Osteoblast (primary cell): ENCODE results near the gene PTX3. TPM values are rescaled to one million over a fixed set of nuclear protein-coding genes. Genes with fewer than 3 reads are reported as not detected.

Source experiments
- DNase-seq: peaks from one replicate; pipeline ENCODE4 v3.0.0; 2011; ENCODE audit warnings: low spot score, mixed read lengths; ENCODE audit not compliant: insufficient read length; ENCODE audit errors: missing footprints
- H2AFZ ChIP-seq: 2 replicates; pipeline ENCODE4 v1.6.0; 2011; ENCODE audit warnings: mild to moderate bottlenecking, low read length
- H3K27ac ChIP-seq: 2 replicates; pipeline ENCODE4 v1.5.1; 2011; ENCODE audit warnings: mild to moderate bottlenecking, low read depth, low read length, moderate library complexity
- H3K27me3 ChIP-seq: 2 replicates; pipeline ENCODE4 v1.6.0; 2012; ENCODE audit warnings: mild to moderate bottlenecking, control low read depth, inconsistent platforms, low read length, moderate library complexity; ENCODE audit not compliant: insufficient read depth
- H3K36me3 ChIP-seq: 2 replicates; pipeline ENCODE4 v1.5.1; 2011; ENCODE audit warnings: mild to moderate bottlenecking, low read length, control low read depth, moderate library complexity; ENCODE audit not compliant: insufficient read depth
- H3K4me1 ChIP-seq: 2 replicates; pipeline ENCODE4 v1.5.1; 2011; ENCODE audit warnings: mild to moderate bottlenecking, low read length, control low read depth, moderate library complexity; ENCODE audit not compliant: insufficient read depth
- H3K4me2 ChIP-seq: 2 replicates; pipeline ENCODE4 v1.6.0; 2011; ENCODE audit warnings: mild to moderate bottlenecking, low read length; ENCODE audit not compliant: insufficient read depth
- H3K4me3 ChIP-seq: fragments of 200-600 bp; sonication (generic); 3 replicates; pipeline ENCODE4 v1.5.1; 2012; ENCODE audit warnings: mild to moderate bottlenecking, low read length, inconsistent platforms; ENCODE audit not compliant: insufficient read depth
- H3K79me2 ChIP-seq: 2 replicates; pipeline ENCODE4 v1.6.0; 2012; ENCODE audit warnings: mild to moderate bottlenecking, low read length, control low read depth, inconsistent platforms; ENCODE audit not compliant: insufficient read depth
- H3K9me3 ChIP-seq: 2 replicates; pipeline ENCODE4 v1.5.1; 2011; ENCODE audit warnings: low read depth, low read length, control low read depth
- H4K20me1 ChIP-seq: 2 replicates; pipeline ENCODE4 v1.6.0; 2012; ENCODE audit warnings: mild to moderate bottlenecking, low read length, control low read depth; ENCODE audit not compliant: insufficient read depth
- total RNA-seq: library from RNA; depleted of rRNA; stranded (reverse); fragments of >200 nt; gene quantifications from 2 replicates; pipeline ENCODE4 v1.2.3, GENCODE V29; 2012
- TF ChIP-seq, protein P1 (sequence below): IDR thresholded peaks from 2 replicates; pipeline ENCODE4 v1.5.1; 2011; ENCODE audit warnings: mild to moderate bottlenecking, low read depth, low read length, moderate library complexity; ENCODE audit errors: extremely low read depth

The PTX3 gene
- total RNA-seq, 1 donor, result 689 TPM

DNA sequence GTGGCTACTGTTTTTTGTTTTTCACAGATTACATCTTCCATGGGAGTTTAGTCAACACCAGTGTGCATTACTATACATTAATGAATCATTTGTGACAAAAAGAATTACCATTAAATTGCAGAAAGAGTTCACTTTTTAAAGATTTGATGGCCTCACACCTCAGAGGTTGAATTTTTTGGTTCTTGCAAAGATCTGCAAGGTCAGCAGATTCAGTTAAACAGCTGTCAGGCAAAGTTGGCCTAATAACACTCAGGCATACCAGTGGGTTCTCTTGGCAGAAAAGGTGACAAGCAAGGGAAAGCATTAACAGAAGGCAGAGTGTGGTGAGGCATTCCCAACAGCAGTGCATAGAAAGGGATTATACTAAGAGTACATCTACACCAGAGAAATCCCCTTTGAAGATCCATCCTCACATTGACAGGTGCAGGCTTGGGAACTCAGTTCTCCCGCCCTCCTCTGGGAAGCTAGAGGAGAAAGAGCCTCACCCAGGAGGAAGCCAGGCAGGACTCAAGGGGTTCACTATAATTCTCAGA is 24.3 kb upstream of the PTX3 start:
- Histone ChIP-seq H3K9me3 (no peaks in the 10 kb centered on the region), H3K4me2 (no peak overlapping the region)
- TF ChIP-seq, protein P1, sequence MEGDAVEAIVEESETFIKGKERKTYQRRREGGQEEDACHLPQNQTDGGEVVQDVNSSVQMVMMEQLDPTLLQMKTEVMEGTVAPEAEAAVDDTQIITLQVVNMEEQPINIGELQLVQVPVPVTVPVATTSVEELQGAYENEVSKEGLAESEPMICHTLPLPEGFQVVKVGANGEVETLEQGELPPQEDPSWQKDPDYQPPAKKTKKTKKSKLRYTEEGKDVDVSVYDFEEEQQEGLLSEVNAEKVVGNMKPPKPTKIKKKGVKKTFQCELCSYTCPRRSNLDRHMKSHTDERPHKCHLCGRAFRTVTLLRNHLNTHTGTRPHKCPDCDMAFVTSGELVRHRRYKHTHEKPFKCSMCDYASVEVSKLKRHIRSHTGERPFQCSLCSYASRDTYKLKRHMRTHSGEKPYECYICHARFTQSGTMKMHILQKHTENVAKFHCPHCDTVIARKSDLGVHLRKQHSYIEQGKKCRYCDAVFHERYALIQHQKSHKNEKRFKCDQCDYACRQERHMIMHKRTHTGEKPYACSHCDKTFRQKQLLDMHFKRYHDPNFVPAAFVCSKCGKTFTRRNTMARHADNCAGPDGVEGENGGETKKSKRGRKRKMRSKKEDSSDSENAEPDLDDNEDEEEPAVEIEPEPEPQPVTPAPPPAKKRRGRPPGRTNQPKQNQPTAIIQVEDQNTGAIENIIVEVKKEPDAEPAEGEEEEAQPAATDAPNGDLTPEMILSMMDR, result no peak

DNA sequence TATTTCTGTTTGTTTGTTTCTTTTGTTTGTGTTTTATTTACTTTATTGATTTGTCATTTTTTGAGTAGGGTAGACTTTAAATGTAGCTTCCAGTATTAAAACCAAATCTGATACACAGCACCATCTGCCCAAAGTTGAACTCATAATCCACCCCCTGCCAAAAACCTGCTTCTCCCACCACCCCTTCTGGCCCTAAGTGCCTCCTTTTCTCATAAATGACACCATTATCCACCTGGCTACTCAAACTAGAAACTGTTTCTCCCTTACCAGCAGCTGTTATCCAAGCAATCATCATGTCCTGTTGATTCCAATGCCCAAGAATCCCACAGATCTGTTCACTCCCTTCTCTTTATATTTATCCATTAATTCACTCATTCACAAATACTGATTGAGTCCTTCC is 21.8 kb upstream of the PTX3 start:
- H3K4me3 ChIP-seq, result no peak overlapping the region
- no peaks in the 10 kb centered on the region for H3K9me3 ChIP-seq
- no peak overlapping the region for H3K4me2 ChIP-seq
- H2AFZ ChIP-seq, result no peak overlapping the region
- H3K27me3 ChIP-seq, result no peaks in the 10 kb centered on the region
- peaks cover 16% of the 10 kb centered on the region for H3K4me1 ChIP-seq
- DNase-seq, result no peak
- H3K27ac ChIP-seq, result no peak overlapping the region
- H4K20me1 ChIP-seq, result no peaks in the 10 kb centered on the region
- TF ChIP-seq, protein P1, result no peak
- H3K36me3 ChIP-seq, result peaks cover 9% of the 10 kb centered on the region
- H3K79me2 ChIP-seq, result no peaks in the 10 kb centered on the region

More for the DNA sequence above, 24.3 kb upstream of the PTX3 start:
- peaks cover 7% of the 10 kb centered on the region for H3K4me1 ChIP-seq
- no peaks in the 10 kb centered on the region for H4K20me1 ChIP-seq
- no peaks in the 10 kb centered on the region for H3K27me3 ChIP-seq
- H3K79me2 ChIP-seq, result no peaks in the 10 kb centered on the region
- H3K27ac ChIP-seq, result no peak overlapping the region
- H2AFZ ChIP-seq, result no peak overlapping the region
- H3K36me3 ChIP-seq, result peaks cover 9% of the 10 kb centered on the region
- H3K4me3 ChIP-seq, result no peak overlapping the region
- DNase-seq, result no peak

DNA sequence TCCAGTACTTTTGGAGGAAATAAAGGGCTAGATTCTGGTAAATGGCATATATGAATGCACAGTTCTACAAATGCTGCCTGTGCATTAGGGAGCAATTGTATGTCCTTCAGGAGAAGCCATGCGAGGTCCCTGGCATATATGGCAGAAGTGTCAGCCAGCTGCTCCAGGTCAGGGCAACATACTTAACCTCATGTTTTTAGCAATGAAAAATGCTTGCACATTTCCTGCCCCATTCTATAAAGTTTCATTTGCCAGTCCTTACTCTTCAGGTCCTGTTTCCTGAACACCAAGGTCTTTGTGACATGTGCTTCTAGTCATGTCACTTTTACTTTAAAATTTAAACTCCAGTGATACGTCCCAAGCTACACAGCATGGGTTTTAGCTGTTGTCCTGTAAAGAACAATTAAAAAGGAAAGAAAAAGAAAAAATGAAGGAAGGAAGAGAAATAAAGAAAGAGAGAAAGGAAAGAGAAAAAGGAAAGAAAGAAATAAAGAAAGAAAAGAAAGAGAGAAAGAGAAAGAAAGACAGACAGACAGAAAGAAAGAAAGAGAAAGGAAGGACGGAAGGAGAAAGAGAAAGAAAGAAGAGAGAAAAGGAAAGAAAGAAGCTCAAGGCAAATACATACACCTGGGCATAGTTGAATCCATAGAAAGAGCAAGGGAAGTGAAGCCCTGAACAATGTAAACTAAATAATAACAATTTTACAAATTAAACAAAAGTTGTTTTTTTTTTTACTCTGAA is 20.1 kb upstream of the PTX3 start:
- Histone ChIP-seq H3K27ac (no peak overlapping the region), H3K36me3 (peaks cover 9% of the 10 kb centered on the region), H3K4me1 (peaks cover 16% of the 10 kb centered on the region), H3K9me3 (no peaks in the 10 kb centered on the region), H2AFZ (no peak overlapping the region), H3K4me3 (no peak overlapping the region), H3K4me2 (no peak overlapping the region), H3K27me3 (no peaks in the 10 kb centered on the region), H3K79me2 (no peaks in the 10 kb centered on the region), H4K20me1 (no peaks in the 10 kb centered on the region)
- TF ChIP-seq, protein P1, result no peak
- no peak for DNase-seq

DNA sequence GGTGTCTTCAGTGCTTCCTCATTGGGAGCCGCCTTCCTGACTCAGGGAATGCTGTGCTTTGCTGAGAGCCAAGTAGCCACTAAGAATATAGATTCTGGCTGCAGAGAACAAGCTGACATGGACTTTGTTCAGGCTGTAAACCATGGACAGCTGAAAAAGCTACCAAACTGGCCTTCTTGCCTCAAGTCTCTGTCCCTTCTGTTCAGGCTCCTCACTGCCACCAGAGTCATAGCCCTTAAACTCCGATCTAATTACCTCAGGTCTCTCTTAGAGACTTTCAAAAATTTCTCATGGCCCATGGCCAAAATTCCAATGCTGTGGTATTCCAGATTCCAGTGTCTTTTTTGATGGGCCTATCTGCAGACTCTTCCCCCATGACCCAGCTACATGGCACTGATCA is 19.4 kb upstream of the PTX3 start:
- TF ChIP-seq, protein P1, result no peak
- Histone ChIP-seq H3K27me3 (no peaks in the 10 kb centered on the region), H3K4me3 (no peak overlapping the region), H3K79me2 (no peaks in the 10 kb centered on the region), H3K4me2 (no peak overlapping the region), H3K36me3 (peaks cover 9% of the 10 kb centered on the region), H3K27ac (no peak overlapping the region), H4K20me1 (no peaks in the 10 kb centered on the region), H3K4me1 (peaks cover 16% of the 10 kb centered on the region), H2AFZ (no peak overlapping the region), H3K9me3 (no peaks in the 10 kb centered on the region)
- no peak for DNase-seq
